GM10266 (cell line): ENCODE data around the gene CIBAR2.
A peak's percentile ranks its signal among the peaks of the same experiment; 100 is the strongest.

Experiments
- DNase-seq: peaks from one replicate; pipeline ENCODE4 v3.0.0; 2012; ENCODE audit errors: extremely low spot score
- CTCF ChIP-seq: IDR thresholded peaks from 2 replicates; pipeline ENCODE4 v1.5.1; 2012; ENCODE audit warnings: mild to moderate bottlenecking, low read depth; ENCODE audit not compliant: control insufficient read depth, insufficient read depth; ENCODE audit errors: missing control alignments

The CIBAR2 gene

GRCh38 chr16:85156440-85156839 is 44.2 kb upstream of the CIBAR2 start:
- no peak for TF ChIP-seq CTCF
- no peak for DNase-seq

GRCh38 chr16:85153656-85154091 is 41.4 kb upstream of the CIBAR2 start:
- TF ChIP-seq CTCF = no peak
- peak; percentile 46 for DNase-seq

DNA sequence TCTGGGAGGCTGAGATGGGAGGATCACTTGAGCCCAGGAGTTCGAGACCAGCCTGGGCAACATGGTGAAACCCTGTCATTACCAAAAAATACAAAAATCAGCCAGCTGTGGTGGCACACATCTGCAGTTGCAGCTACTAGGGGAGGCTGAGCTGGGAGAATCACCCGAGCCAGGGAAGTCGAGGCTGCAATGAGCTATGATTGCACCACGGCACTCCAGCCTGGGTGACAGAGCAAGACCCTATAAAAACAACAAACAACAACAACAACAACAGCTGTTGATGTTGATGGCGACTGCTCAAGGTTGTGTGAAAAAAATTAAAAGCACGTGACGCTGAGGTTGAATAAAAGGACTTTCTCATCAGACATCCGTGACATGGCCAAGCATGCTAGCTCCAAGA is 40.8 kb upstream of the CIBAR2 start:
- TF ChIP-seq CTCF = no peak
- DNase-seq = no peak

DNA sequence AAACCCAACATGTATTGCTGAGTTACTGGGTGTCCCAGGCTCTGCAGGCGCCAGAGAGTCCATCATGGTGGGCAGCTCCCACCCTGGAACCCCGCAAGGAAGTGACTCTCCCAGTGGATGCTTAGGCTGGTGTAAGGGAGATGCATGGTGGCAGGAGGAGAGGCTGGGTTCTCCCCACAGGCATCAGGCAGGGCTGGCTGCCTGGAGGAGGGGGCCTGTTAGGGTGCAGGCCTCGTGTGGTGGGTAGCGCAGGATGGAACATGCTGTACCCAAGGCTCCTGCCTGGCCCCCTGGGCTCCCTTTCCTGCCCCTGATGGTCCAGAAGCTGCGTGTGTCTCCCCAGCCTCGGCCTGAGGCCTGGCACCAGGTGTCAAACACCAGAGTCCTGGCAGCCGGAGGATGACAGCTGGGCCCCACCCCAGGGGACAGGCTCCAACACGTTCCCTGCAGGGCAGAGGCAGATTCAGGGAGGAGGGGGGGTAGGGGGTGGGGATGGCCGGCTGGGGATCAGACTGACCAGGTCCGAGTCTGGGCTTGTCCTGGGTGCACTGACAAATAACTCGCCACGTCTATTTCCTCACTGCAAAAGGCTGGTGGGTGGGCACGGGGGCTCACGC is 40.2 kb upstream of the CIBAR2 start:
- no peak for DNase-seq
- no peak for TF ChIP-seq CTCF

GRCh38 chr16:85151603-85152413 is 39.5 kb upstream of the CIBAR2 start:
- DNase-seq = peak; percentile 85
- TF ChIP-seq CTCF = no peak

GRCh38 chr16:85151079-85151602 is 38.9 kb upstream of the CIBAR2 start:
- no peak for DNase-seq
- TF ChIP-seq CTCF = no peak
